ENCODE data around the gene MAS1L. TPM values are rescaled to one million over a fixed set of nuclear protein-coding genes. Genes with fewer than 3 reads are reported as not detected.

The MAS1L gene, protein sequence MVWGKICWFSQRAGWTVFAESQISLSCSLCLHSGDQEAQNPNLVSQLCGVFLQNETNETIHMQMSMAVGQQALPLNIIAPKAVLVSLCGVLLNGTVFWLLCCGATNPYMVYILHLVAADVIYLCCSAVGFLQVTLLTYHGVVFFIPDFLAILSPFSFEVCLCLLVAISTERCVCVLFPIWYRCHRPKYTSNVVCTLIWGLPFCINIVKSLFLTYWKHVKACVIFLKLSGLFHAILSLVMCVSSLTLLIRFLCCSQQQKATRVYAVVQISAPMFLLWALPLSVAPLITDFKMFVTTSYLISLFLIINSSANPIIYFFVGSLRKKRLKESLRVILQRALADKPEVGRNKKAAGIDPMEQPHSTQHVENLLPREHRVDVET
- not detected in 2 replicates for total RNA-seq
- long read RNA-seq = 0 reads

DNA sequence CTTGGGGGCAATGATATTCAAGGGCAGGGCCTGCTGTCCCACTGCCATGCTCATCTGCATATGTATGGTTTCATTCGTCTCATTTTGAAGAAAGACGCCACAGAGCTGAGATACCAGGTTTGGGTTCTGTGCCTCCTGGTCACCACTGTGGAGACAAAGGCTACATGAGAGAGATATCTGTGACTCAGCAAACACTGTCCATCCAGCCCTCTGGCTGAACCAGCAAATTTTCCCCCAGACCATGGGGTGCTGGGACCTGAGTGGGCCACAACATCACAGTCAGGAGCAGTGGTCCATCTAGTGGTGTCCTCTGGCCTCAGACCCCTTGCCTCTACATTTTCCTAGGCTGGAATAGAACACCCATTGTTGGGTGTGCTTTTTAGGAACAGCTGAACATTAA is at the start of gene MAS1L:
Gene MAS1L (minus strand): TSS at position 297 of the 400 bp plus-strand sequence. CDS start 54 bp downstream, at position 243.
- Mint-ChIP-seq H3K9me3 (ENCODE audit: unreplicated experiment) (no peaks in the 10 kb centered on the region), H3K4me1 (ENCODE audit: unreplicated experiment) (no peaks in the 10 kb centered on the region), H3K36me3 (ENCODE audit: unreplicated experiment) (no peaks in the 10 kb centered on the region), H3K4me3 (ENCODE audit: unreplicated experiment) (no peak within 1 kb of the TSS), H3K27me3 (ENCODE audit: unreplicated experiment) (peaks cover 3% of the 10 kb centered on the region), H3K27ac (ENCODE audit: unreplicated experiment) (no peak within 1 kb of the TSS)
- TF ChIP-seq, protein P1, sequence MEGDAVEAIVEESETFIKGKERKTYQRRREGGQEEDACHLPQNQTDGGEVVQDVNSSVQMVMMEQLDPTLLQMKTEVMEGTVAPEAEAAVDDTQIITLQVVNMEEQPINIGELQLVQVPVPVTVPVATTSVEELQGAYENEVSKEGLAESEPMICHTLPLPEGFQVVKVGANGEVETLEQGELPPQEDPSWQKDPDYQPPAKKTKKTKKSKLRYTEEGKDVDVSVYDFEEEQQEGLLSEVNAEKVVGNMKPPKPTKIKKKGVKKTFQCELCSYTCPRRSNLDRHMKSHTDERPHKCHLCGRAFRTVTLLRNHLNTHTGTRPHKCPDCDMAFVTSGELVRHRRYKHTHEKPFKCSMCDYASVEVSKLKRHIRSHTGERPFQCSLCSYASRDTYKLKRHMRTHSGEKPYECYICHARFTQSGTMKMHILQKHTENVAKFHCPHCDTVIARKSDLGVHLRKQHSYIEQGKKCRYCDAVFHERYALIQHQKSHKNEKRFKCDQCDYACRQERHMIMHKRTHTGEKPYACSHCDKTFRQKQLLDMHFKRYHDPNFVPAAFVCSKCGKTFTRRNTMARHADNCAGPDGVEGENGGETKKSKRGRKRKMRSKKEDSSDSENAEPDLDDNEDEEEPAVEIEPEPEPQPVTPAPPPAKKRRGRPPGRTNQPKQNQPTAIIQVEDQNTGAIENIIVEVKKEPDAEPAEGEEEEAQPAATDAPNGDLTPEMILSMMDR (IDR thresholded peaks at IDR 0.05) = no peak
- no peak for DNase-seq (ENCODE audit: extremely low spot score, unreplicated experiment)

DNA sequence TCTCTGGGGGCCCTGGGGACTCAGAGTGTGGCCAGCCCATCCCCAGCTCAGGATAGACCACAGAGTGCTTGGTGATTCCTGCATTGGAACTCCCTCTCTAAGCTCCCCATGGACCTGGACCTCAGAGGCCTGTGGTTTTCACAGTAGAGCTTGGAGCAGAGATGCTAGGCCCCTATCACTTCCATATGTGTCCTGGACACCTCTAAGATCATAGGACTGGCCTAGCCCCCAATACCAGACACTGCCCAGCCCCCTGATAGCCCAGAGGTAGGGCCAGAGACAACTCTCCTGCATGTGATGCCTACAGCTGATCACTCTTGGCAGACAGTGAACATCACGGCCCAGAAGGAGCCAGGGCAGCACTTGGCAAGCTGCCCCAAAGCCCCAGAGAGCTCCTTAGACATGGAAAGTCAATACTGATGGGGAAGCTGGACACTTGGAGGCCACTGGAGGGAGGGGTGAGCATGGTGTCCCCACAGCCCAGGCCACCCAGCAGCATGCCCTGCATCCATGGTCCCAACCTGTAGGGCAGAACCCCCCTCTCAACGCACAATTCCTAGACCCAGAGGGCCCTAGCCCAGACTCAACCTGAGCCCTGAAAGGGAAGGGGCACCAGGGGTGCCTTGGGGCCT is 44.7 kb upstream of the MAS1L start:
- Mint-ChIP-seq H3K4me3 (ENCODE audit: unreplicated experiment) (no peak overlapping the region), H3K27me3 (ENCODE audit: unreplicated experiment) (no peaks in the 10 kb centered on the region), H3K36me3 (ENCODE audit: unreplicated experiment) (no peaks in the 10 kb centered on the region), H3K27ac (ENCODE audit: unreplicated experiment) (no peak overlapping the region), H3K9me3 (ENCODE audit: unreplicated experiment) (no peaks in the 10 kb centered on the region), H3K4me1 (ENCODE audit: unreplicated experiment) (no peaks in the 10 kb centered on the region)
- TF ChIP-seq, protein P1 (IDR thresholded peaks at IDR 0.05) = no peak
- no peak for DNase-seq (ENCODE audit: extremely low spot score, unreplicated experiment)

DNA sequence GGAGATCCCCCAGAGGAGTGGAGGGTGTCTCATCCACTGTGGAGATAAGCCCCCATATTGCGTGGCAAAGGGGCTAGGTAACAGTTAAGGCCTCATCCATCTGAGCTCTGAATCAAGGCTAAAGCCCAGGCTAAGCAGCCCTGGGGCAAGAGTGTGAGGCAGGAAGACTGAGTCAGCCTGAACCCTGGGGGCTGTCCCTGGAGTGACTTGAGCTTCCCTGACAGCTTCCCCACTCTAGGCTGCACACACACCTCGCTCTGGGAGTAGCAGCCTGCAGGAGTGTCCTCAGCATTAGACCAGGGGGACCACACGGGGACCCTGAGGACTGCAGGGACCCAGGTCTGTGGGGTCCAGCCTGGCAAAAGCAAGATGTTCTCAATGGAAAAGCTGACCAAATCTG is 43.9 kb upstream of the MAS1L start:
- H3K27ac Mint-ChIP-seq (ENCODE audit: unreplicated experiment) = no peak overlapping the region
- H3K9me3 Mint-ChIP-seq (ENCODE audit: unreplicated experiment) = no peaks in the 10 kb centered on the region
- TF ChIP-seq, protein P1 (IDR thresholded peaks at IDR 0.05) = no peak
- no peak for DNase-seq (ENCODE audit: extremely low spot score, unreplicated experiment)
- no peaks in the 10 kb centered on the region for H3K36me3 Mint-ChIP-seq (ENCODE audit: unreplicated experiment)
- H3K4me3 Mint-ChIP-seq (ENCODE audit: unreplicated experiment) = no peak overlapping the region
- no peaks in the 10 kb centered on the region for H3K4me1 Mint-ChIP-seq (ENCODE audit: unreplicated experiment)
- no peaks in the 10 kb centered on the region for H3K27me3 Mint-ChIP-seq (ENCODE audit: unreplicated experiment)

DNA sequence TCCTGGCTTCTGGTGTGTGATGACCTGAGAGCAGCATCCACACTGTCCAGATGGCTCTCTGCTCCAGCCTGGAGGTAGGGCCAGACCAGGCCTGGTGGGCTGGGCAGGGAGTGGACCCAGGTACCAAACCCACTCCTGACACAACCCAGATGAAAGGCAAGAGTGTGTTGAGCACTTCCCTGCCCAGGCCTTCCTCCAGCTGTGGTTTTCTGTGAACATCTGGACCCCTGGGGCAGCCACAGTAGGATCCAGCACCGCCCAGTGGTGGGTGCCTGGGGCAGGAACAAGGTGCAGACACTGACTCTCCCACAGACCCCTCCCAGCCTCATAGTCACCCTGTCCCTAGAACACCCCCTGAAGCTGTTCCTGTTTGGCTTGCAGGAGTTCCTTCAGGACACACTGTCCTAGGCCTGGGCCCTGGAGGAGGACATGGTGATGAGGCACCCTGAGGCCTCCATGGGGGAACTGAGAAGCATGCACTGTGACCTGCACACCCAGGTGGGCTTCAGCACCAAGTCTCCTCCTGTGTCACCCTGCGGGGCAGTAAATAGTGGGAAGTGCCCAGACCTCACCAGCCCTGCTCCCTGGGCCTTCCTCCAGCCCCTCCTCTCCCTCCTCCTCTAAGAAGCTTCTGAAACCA is 43.0 kb upstream of the MAS1L start:
- no peaks in the 10 kb centered on the region for H3K36me3 Mint-ChIP-seq (ENCODE audit: unreplicated experiment)
- no peaks in the 10 kb centered on the region for H3K4me1 Mint-ChIP-seq (ENCODE audit: unreplicated experiment)
- TF ChIP-seq, protein P1 (IDR thresholded peaks at IDR 0.05) = no peak
- no peaks in the 10 kb centered on the region for H3K9me3 Mint-ChIP-seq (ENCODE audit: unreplicated experiment)
- no peak overlapping the region for H3K27ac Mint-ChIP-seq (ENCODE audit: unreplicated experiment)
- DNase-seq (ENCODE audit: extremely low spot score, unreplicated experiment) = no peak
- no peaks in the 10 kb centered on the region for H3K27me3 Mint-ChIP-seq (ENCODE audit: unreplicated experiment)
- H3K4me3 Mint-ChIP-seq (ENCODE audit: unreplicated experiment) = no peak overlapping the region

DNA sequence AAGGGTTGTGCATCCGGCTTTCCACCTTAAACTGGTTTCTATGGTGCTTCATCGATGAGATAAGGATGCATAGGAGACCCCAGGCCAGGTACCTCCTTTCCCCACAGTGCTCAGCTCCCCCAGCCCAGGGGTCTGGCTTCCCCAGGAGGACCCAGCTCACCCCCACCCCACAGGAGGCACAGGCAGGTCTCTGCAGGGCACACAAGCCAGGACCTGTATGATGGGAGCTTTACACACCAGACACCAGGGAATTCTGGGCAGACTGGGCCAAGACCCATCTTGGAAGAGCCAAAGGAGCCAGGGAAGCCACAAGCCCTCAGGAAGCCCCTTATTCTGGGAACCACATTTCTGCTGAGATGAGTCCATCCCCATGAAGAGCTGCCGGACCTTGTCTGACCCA is 42.2 kb upstream of the MAS1L start:
- no peak for DNase-seq (ENCODE audit: extremely low spot score, unreplicated experiment)
- TF ChIP-seq, protein P1 (IDR thresholded peaks at IDR 0.05) = no peak
- no peaks in the 10 kb centered on the region for H3K9me3 Mint-ChIP-seq (ENCODE audit: unreplicated experiment)
- H3K4me3 Mint-ChIP-seq (ENCODE audit: unreplicated experiment) = no peak overlapping the region
- H3K27ac Mint-ChIP-seq (ENCODE audit: unreplicated experiment) = no peak overlapping the region
- H3K27me3 Mint-ChIP-seq (ENCODE audit: unreplicated experiment) = no peaks in the 10 kb centered on the region
- no peaks in the 10 kb centered on the region for H3K36me3 Mint-ChIP-seq (ENCODE audit: unreplicated experiment)
- no peaks in the 10 kb centered on the region for H3K4me1 Mint-ChIP-seq (ENCODE audit: unreplicated experiment)
